Fibroblast of lung (primary cell): ENCODE measurements around the gene PAGR1. TPM values are rescaled to one million over a fixed set of nuclear protein-coding genes. Genes with fewer than 3 reads are reported as not detected.

Experiments used
- DNase-seq, 2 donors: peaks; one replicate each; pipeline versions ENCODE4 v3.0.0 to v3.0.0-alpha.2; 2010; ENCODE audit warnings: low read depth in 2 of 2
- H2AFZ ChIP-seq: 2 replicates; pipeline ENCODE4 v1.5.1; 2012; ENCODE audit warnings: low read length, control low read depth, inconsistent platforms
- H3K27ac ChIP-seq: 2 replicates; pipeline ENCODE4 v1.5.1; 2011; ENCODE audit warnings: low read length, control low read depth; ENCODE audit not compliant: insufficient read depth
- H3K27me3 ChIP-seq: 2 replicates; pipeline ENCODE4 v1.5.1; 2011; ENCODE audit warnings: mild to moderate bottlenecking, low read length; ENCODE audit not compliant: control insufficient read depth, insufficient read depth
- H3K36me3 ChIP-seq: 2 replicates; pipeline ENCODE4 v1.5.1; 2011; ENCODE audit warnings: low read length; ENCODE audit not compliant: control insufficient read depth, insufficient read depth
- H3K4me1 ChIP-seq: 2 replicates; pipeline ENCODE4 v1.5.1; 2011; ENCODE audit warnings: low read length; ENCODE audit not compliant: control insufficient read depth, insufficient read depth; ENCODE audit errors: extremely low read depth
- H3K4me2 ChIP-seq: 2 replicates; pipeline ENCODE4 v1.5.1; 2011; ENCODE audit warnings: low read length, control low read depth; ENCODE audit not compliant: insufficient read depth; ENCODE audit errors: extremely low read depth
- H3K4me3 ChIP-seq, 4 experiments: fragments of 200-600 bp in 1 of 4; sonication (generic) in 1 of 4; replicated peaks in 1 of 4; 2 replicates each; pipeline ENCODE4 v1.5.1; 2011 to 2016; ENCODE audit warnings: low read length in 4 of 4, low read depth in 3 of 4, mild to moderate bottlenecking in 3 of 4, control low read depth in 2 of 4, inconsistent platforms in 1 of 4, mixed read lengths in 1 of 4; ENCODE audit not compliant: insufficient read depth in 1 of 4; ENCODE audit errors: control extremely low read depth in 1 of 4
- H3K79me2 ChIP-seq: 2 replicates; pipeline ENCODE4 v1.5.1; 2012; ENCODE audit warnings: mild to moderate bottlenecking, low read length, inconsistent platforms; ENCODE audit not compliant: control insufficient read depth, insufficient read depth
- H3K9ac ChIP-seq: 2 replicates; pipeline ENCODE4 v1.5.1; 2011; ENCODE audit warnings: mild to moderate bottlenecking, low read length, control low read depth; ENCODE audit not compliant: insufficient read depth
- H3K9me3 ChIP-seq: 2 replicates; pipeline ENCODE4 v1.5.1; 2012; ENCODE audit warnings: low read depth, low read length; ENCODE audit not compliant: control insufficient read depth, insufficient read depth
- H4K20me1 ChIP-seq: 2 replicates; pipeline ENCODE4 v1.5.1; 2011; ENCODE audit warnings: low read length; ENCODE audit not compliant: control insufficient read depth, insufficient read depth; ENCODE audit errors: extremely low read depth
- CTCF ChIP-seq, 2 donors: IDR thresholded peaks in 1 of 2; conservative IDR thresholded peaks in 1 of 2; 1 replicate in 1 of 2; 2 replicates in 1 of 2; pipeline ENCODE4 v1.5.1; 2011 to 2012; ENCODE audit warnings: low read length in 2 of 2, control low read depth in 1 of 2, inconsistent platforms in 1 of 2, low read depth in 1 of 2, mild to moderate bottlenecking in 1 of 2
- EZH2 ChIP-seq: IDR thresholded peaks from 2 replicates; pipeline ENCODE4 v1.5.1; 2012; ENCODE audit warnings: low read length, control low read depth, mild to moderate bottlenecking; ENCODE audit errors: missing control alignments
- polyA plus RNA-seq, 2 donors: library from polyadenylated mRNA; depleted of rRNA in 1 of 2; stranded (reverse) in 1 of 2; unstranded in 1 of 2; fragments of >200 nt; gene quantifications; 2 replicates each; pipeline ENCODE4 v1.2.1, GENCODE V29; 2011 to 2012; ENCODE audit warnings: missing spikeins in 1 of 2
- total RNA-seq: library from RNA; depleted of rRNA; stranded (reverse); fragments of >200 nt; gene quantifications from 2 replicates; pipeline ENCODE4 v1.2.1, GENCODE V29; 2014

The PAGR1 gene
- total and polyA plus RNA-seq, 2 donors (not counting 1 experiment from before 2014, with no cell fraction given) = 10.0 to 10.7 TPM

GRCh38 chr16:29820271-29820701 is 4.3 kb downstream of the PAGR1 start, which contains the start of gene MVP:
Gene MVP (plus strand): TSS chr16:29820462. CDS start chr16:29830550, 10,088 bp downstream.
- TF ChIP-seq EZH2 (no peak), CTCF (conservative IDR thresholded peaks at IDR 0.05 in 1 of 2, IDR thresholded peaks at IDR 0.05 in 1 of 2; ENCODE audit: low read depth in 1 of 2, low read length in 2 of 2) (no peak)
- H3K36me3 ChIP-seq = peaks cover 9% of the 10 kb centered on the region
- peak within 1 kb of the TSS; percentile 94 for H3K27ac ChIP-seq
- peaks cover 30% of the 10 kb centered on the region for H3K4me1 ChIP-seq
- peak within 1 kb of the TSS; percentile 80 for H3K9ac ChIP-seq
- H3K4me3 ChIP-seq = peak within 1 kb of the TSS; percentile 84 to 100 (median 94)
- H4K20me1 ChIP-seq = no peaks in the 10 kb centered on the region
- DNase-seq = peak; percentile 63 to 67
- H3K27me3 ChIP-seq = no peaks in the 10 kb centered on the region
- H3K79me2 ChIP-seq = peaks cover 70% of the 10 kb centered on the region
- H3K4me2 ChIP-seq = peak within 1 kb of the TSS; percentile 100
- H2AFZ ChIP-seq = no peak within 1 kb of the TSS
- H3K9me3 ChIP-seq = no peaks in the 10 kb centered on the region

GRCh38 chr16:29820730-29821642 is 5.0 kb downstream of the PAGR1 start:
- peak overlapping the region; percentile 84 to 100 (median 94) for H3K4me3 ChIP-seq

More at GRCh38 chr16:29820730-29821642, 5.0 kb downstream of the PAGR1 start:
- DNase-seq = no peak
- Histone ChIP-seq H3K4me2 (peak overlapping the region; percentile 100), H3K79me2 (peaks cover 76% of the 10 kb centered on the region), H3K4me1 (peaks cover 34% of the 10 kb centered on the region), H2AFZ (no peak overlapping the region), H3K27me3 (no peaks in the 10 kb centered on the region), H4K20me1 (no peaks in the 10 kb centered on the region), H3K27ac (peak overlapping the region; percentile 94), H3K9me3 (no peaks in the 10 kb centered on the region), H3K9ac (peak overlapping the region; percentile 80), H3K36me3 (peaks cover 9% of the 10 kb centered on the region)
- no peak for TF ChIP-seq CTCF (conservative IDR thresholded peaks at IDR 0.05 in 1 of 2, IDR thresholded peaks at IDR 0.05 in 1 of 2; ENCODE audit: low read depth in 1 of 2, low read length in 2 of 2)
- TF ChIP-seq EZH2 = no peak
